ENCODE data around the gene CKM. TPM values are rescaled to one million over a fixed set of nuclear protein-coding genes. Genes with fewer than 3 reads are reported as not detected.
"Not testable (repeated sequence)": the region's sequence is repeated elsewhere in the genome, so short reads cannot be mapped to it uniquely, and the experiment has no call there.

The CKM gene
- polyA plus RNA-seq, 1 donor = 0.38 TPM

DNA sequence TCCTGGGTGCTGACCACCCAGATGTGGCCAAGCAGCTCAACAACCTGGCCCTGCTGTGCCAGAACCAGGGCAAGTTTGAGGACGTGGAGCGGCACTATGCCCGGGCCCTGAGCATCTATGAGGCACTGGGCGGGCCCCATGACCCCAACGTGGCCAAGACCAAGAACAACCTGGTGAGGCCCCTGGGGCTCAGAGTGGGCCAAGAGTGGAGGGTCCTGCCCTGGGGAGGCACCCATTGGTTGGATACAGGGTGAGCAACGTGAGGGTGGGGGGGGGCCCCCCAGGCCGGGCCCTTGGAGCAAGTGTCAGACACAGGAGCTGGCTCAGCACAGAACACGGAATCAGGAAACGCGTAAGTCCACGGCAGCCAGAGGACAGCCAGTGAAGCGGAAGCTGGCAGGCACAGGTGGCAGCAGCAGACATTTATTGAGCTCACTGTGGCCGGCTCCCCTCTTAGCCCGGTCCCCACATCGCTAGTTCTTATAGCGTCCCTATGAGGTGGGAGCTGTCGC is 26.8 kb upstream of the CKM start:
- DNase-seq = no peak

DNA sequence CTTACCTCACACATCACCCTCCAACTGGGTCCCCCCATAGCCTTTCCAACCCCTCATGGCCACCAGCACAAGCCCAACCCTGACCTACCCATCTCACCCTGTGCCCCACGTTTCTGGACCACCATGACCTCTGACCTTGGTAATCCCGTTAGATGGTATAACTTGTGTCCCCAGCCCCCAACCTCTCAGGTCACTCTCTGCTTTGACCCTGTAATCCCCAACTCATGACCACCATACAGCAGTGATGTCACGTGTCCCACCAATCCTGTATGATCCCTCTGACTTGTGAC is 26.4 kb upstream of the CKM start:
- DNase-seq = no peak

DNA sequence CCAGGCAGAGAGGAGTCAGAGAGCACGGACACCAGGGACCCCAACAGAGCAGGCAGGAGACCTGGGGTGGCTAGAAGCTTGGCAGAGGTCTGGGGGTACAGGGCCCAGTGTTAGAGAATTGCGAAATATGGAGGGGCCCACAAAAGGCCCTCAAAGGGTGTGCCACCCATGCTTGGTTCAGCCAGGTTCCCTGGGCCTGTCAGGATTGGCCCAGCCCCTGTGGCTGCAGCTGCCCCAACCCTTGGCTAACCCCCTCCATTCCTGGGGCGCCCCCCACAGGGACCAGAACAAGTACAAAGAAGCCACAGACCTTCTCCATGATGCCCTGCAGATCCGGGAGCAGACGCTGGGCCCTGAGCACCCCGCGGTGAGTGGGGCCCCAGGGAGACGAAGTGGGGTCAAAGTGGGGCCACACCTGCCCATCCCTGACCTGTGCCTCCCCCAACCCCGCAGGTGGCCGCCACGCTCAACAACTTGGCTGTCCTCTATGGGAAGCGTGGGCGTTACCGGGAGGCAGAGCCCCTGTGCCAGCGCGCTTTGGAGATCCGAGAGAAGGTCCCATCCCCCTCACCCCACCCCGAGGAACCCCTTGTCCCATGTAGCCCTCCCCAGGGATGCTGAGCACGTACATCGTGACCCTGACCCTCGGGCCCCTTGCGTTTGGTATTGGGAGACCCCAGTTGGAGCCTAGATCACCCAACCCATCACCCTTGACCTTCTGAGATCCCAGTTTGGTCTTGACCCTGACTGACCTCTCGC is 25.9 kb upstream of the CKM start:
- DNase-seq = no peak

DNA sequence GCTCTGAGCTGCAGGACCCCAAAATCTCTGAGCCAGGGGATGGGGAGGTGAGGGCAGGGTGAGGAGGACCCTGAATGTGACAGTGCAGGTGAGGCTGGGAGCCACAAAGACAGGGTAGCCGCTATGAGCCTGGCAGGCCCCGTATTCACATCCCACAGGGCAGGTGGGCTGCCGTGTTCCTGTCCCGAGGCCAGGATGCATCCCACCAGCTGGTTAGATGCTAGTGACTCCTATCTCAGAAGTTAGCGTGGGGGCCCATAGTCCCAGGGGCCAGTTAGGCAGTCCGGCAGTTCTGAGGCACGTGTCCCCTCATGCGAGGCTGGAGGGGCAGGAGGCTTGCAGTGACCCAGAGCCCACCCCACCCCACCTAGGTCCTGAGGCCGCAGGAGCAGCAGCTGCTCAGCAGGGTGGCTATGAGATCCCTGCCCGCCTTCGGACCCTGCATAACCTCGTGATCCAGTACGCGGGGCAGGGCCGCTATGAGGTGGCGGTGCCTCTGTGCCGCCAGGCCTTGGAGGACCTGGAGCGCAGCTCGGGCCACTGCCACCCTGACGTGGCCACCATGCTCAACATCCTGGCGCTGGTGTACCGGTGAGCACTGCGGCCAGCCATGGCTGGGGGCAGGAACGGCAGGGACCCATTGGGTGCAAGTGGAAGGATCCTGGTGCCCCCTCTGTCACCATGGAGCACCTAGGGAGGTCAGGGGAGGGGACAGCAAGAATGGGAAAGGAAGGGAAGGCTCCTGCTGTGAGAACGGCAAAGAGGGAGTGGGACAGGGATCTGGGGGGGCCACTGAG is 25.1 kb upstream of the CKM start:
- DNase-seq = no peak

DNA sequence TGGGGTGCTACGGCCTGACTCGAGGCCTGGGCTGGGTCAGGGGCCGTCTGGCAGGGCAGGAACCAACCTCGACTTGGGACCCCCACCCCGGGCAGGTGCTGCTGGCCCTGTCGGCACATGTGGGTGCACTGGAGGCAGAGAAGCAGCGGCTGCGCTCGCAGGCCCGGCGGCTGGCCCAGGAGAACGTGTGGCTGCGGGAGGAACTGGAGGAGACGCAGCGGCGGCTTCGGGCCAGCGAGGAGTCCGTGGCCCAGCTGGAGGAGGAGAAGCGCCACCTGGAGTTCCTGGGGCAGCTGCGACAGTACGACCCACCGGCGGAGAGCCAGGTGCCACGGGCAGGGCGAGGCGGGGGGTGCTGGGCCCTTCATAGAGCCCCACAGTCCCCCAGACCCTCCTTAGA is 23.8 kb upstream of the CKM start:
- no peak for DNase-seq

DNA sequence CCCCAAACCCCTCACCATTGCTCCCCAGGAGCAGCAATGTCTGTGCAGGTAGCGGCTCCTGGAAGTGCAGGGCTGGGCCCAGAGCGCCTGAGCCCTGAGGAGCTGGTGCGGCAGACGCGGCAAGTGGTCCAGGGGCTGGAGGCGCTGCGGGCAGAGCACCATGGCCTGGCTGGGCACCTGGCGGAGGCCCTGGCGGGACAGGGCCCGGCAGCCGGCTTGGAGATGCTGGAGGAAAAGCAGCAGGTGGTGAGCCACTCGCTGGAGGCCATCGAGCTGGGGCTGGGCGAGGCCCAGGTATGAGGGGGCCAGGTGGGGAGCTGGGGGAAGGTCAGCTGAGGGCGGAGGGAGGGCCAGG is 22.8 kb upstream of the CKM start:
- no peak for DNase-seq

DNA sequence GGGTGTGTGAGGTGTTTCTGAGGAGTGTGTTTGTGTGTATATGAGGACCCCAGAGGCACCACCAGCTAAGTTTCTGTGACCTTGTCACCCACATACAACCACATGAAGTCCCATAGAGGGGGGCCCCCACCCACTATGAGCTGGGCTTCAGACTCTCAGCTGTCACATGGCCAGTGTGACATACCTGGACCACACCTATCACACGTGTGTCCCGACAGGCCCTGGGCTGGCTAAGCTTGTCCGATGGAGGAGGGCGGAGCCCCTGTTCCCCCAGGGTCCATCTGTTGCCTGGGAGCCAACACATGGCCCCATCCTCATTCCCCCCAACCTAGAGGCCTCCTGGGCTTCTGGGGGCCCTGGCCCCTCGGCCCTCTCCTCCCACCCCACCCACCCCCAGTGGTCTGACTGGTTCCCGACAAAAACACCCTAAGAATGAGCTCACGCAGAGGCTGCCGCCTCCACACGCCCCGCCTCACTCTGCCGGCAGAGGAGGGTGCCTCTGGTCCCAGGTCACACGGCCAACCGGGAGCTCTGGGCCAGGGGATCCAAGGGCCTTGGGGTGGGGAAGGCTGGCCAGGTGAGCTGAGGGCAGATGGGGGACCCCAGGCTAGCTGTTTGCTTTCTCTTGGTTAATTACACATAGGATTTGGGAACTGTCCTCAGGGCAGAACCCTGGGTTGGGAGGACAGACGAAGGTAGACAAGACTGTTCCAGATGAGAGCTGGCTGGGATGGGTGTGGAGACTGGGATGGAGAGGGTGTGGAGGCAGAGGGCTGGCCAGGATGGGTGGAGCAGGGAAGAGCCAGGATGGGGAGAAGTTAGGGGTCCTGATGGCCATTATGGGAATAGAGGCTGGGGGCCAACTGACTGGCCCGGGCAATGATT is 22.2 kb upstream of the CKM start:
- DNase-seq = no peak

DNA sequence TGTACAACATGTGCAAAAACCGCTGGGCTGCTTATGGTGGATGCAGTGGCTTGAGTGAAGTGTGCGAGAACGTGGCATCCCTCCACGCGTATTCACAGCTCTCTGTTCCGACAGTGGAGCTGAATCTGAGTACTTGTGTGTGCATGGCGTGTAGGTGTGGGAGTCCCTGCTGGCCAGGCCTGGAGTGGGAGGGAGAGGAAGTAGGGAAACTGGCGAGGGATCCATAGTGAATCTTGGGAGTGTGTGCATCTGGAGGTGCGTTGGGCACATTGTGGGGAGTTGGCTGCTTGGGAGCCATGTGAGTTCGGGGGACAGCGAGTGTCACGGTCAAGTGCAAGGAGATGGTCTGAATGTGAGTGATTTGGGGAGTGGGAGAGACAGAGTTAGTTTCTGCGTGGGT is 20.2 kb upstream of the CKM start:
- no peak for DNase-seq

DNA sequence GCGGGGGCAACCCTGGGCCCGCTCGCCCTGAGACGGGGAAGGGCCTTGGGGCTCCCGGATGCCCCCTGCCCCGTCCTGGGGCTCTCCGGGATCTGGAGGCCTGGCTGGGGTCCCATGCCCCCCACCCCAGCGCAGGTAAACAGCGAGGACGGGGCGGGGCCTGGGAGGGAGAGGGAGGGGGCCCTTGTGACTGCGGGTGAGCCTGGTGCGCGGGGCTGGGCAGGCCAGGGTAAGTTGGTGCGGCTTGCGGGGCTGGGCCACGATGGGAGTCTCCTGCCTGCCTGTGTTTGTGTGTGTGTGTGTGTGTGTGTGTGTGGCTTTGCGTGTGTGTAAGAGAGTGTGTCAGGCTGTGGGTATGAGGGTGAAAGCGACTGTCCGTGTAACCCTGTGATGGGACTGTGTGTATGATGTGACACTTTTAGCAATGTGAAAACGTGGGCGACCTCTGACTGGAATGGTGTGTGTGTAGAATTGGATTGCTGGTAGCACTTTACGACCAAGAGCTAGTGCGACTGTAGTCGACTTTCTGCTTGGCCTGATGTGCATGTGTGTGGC is 18.3 kb upstream of the CKM start:
- no peak for DNase-seq

DNA sequence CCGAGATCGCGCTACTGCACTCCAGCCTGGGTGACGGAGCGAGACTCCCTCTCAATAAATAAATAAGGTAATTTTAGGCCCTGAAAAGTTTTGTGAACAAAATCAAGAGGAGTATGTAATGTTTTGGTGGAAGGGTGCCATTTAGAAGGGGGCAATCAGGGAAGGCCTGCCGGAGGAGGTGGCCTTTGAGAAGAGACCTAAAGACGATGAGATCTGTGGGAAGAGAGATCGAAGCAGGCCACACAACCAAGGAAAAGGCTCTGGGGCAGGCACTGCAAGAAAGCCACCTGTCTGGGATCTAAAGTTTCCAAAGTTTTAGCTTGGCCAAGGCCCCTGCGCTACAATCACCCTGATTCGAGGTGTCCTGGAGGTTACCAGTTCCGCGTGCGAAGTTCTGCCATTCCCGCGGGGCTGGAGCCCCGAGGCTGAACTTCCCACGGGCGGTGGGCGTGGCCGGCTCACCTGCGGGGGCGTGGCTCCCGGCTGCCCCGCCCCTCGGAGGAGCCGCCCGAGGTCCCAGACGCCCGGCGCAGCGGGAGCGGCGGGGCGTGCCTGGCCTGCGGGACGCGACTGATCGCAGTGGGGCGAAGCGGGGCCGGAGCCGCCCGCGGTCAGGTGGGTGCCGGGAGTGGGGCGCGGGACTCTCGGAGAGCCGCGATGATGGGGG is 17.7 kb upstream of the CKM start, which contains the start of gene KLC3:
TSS of gene KLC3 (plus strand) at position 519 of the 667 bp plus-strand sequence. CDS start 4,792 bp downstream, outside the sequence.
- no peak for DNase-seq

DNA sequence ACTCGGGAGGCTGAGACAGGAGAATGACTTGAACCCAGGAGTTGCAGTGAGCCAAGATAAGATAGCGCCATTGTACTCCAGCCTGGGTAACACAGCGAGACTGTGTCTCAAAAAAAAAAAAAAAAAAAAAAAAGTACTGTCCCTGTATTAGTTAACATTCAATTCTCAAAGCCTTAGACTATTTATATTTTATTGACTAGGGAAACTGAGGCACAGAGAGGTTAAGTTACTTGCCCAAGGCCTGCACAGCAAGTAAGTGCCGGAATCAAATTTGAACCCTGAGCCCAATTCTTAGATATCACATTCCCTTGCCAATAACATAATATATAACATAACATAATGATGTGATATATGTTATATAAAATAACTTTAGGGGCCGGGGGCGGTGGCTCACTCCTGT is 17.0 kb upstream of the CKM start:
- DNase-seq = no peak

DNA sequence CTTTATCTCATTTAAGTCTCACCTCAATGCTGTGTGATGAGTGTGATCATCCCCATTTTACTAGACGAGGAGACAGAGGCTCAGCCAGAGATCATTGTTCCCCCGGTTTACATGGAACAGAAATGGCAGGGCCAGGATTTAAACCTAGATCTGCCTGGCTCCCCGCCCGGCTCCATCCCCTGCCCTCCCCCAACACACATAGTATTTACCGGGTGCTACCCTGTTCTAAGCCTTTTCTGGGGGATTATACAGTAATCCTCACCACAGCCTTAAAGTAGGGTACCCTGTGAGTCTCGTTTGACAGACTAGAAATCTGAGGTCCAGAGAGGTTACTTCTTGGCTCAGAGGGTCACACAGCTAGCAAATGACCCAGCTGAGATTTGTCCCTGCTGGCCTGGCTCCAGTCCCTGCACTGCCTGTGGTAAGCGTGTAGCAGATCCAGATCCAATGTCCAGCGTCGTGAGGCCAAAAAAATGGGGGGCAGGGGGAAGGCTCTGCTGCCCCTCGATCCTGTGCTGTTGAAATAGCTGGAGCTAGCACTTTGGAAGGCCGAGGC is 14.1 kb upstream of the CKM start:
- no peak for DNase-seq

DNA sequence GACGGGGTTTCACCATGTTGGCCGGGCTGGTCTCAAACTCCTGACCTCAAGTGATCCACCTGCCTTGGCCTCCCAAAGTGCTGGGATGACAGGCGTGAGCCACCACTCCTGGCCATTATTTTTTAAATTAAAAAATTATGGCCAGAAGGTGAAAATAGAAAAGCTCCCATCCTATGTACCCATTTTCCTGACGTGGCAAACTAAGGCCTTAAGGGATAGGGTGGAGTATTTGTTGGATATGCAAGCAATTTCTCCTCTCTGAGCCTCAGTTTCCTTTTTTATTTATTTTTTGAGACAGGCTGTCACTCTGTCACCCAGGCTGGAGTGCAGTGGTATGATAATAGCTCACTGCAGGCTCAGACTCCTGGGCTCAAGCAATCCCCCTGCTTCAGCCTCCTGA is 12.2 kb upstream of the CKM start:
- not testable (repeated sequence) for DNase-seq

DNA sequence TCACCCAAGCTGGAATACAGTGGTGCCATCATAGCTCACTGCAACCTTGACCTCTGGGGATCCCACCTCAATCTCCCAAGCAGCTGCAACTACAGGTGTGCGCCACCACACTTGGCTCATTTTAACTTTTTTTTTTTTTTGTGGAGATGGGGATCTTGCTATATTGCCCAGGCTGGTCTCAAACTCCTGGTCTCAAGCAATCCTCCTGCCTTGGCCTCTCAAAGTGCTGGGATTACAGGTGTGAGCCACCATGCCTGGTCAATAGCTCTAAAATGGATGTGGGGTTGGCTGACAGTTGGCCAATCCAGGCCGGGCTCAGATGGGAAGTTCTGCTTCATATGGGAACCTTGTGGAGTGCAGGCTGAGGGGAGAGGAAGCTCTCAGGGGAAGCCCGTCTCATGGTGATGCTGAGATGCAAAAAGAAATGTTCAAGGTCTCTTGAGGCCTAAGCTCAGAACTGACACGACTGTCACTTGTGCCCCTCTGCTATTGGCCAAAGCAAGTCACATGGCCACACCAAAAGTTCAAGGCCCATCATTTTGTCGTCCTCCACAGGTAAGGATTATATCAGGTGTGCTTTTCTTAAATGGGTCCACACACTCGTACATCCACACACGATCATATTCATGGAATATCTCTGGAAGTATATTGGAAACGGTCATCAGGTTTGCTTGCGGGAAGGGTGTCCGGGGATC is 11.1 kb upstream of the CKM start:
- DNase-seq = no peak

DNA sequence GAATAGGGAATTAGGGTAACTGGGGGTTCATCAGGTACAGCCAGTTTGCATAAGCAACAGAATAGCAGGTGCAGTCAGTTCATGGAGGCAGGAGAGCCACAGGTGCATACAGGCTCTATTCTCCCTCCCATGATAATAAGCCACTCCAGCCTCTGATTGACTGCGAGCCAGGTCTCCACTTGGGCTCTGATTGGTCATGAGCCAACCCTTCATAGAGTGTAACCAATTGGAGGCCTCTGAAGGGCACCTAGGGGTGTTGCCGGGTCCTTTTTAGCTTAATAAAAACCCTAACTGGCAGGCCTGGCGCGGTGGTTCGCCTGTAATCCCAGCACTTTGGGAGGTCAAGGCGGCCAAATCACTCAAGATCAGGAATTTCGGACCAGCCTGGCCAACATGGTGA is 8.7 kb upstream of the CKM start:
- no peak for DNase-seq

DNA sequence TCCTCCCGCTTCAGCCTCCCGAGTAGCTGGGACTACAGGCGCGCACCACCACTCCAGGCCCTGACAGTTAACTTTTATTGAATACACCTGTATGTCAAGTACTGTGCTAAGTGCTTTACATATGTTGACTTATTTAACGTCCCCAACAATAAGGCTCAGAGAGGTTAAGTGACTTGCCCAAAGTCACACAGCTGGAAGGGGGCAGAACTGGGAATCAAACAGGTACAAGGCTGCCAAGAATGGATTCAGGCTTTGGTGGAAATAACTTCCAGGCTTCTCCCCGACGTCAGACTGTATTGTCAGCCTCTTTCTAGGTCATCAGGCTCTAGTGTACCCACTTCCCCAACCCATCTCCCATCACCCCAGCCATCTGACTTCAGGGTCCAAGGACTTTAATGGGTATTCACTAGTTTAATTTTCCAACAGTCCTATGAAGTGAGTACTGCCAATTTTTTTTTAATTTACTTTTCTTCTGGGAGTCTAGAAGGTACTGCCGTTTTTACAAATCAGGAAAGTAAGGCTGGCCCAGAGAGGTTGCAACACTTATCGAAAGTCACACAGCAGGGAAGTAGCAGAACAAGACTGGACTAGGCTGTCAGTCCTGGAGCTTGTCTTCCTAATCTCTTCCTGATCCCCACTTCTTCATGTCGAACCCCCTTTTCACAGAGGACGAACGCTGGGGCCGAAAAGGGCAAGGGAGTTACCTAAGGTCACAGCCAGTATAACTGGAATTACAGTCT is 4.9 kb upstream of the CKM start:
- no peak for DNase-seq

DNA sequence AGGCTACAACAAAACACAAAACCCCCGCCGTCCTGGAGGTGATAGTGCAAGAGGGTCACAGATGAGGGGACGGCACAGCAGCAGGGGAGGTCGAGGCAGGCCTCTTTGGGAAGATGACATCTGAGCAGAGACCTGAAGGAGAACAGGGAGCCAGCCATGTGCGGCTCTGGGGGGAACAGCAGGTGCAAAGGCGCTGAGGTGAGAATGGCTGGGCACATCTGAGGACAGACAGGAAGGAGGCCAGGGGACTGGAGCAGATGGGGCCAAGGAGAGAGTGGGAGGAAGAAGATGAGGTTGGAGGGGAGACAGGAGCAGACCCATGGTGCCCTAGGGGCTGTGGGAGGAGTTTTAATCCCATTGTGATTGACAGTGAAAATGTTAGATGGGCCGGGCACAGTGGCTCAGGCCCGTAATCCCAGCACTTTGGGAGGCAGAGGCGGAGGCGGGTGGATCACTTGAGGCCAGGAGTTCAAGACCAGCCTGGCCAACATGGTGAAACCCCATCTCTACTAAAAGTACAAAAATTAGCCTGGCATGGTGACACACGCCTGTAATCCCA is 1.8 kb upstream of the CKM start:
- no peak for DNase-seq

DNA sequence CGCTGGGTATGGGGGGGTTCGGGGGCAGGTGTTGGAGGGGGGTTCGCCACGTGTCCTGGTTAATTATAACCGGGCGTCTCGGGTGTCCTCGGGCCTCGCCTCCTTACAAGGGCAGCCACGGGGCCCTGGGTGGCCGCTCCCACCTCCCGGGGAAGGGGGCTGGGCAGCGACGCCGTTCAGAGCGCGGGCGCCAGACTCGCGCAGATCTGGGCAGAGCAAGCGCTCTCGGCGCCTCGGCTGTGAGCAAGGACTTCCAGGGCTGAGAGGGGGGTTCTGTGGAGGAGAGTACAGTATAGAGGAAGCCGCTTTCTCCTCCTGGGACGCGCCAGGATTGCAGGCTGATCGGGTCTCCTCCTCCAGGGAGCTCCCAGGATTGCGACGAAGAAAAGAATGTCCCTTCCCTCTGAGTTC is 1.0 kb upstream of the CKM start:
- DNase-seq = peak; percentile 37

DNA sequence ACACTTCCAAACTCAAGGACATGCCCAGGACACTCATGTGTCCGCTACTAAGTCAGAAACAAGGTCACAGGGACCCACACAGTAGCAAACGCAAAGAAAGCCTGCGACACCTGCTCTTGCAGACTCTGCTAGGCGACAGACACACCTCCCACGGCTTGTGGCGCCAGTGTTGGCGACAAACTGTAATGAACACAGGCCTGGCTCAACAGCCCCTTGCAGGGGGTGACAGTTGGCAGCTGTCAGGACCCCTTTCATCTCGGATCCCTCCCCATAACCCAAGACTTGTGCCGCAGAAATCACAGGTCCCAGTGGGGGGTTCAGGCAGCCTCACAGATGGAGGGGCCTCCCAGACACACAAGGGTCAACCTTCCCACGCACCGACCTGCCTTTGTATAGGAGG is 364 bp downstream of the CKM start:
- DNase-seq = no peak

DNA sequence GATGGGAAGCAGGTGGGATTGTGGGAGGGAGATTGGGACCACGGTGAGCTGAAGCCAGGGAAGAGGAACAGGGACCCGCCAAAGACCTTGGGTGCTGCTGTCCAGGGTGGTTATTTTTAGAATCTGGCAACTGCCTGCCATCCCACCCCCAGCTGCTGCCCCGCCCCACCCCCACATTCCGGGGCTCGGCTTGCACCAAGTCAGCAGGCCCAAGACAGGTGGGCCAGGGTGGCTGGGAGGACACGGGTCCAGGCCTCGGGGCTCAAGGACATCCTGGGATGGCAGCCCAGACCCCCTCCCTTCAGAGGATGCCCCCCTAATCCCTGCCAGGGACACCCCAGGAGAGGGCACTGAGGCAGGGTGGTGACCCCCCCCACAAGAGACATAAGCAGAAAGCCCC is 827 bp downstream of the CKM start:
- no peak for DNase-seq

All from left kidney (tissue), 2 donors.